DOHH2 (cell line): Measurements from ENCODE around the gene CDK14.

ENCODE experiments used
- H3F3A ChIP-seq: fragments of 200-600 bp; sonication (generic), shearing (Covaris generic); 2 replicates; pipeline ENCODE4 v1.6.0; 2016; ENCODE audit warnings: antibody characterized with exemption, mild to moderate bottlenecking; ENCODE audit not compliant: control insufficient read depth, insufficient read depth
- H3K27ac ChIP-seq: fragments of 200-600 bp; sonication (generic); 2 replicates; pipeline ENCODE4 v1.5.1; 2014; ENCODE audit warnings: low read depth, mild to moderate bottlenecking, low read length, moderate library complexity
- H3K27me3 ChIP-seq: fragments of 200-600 bp; sonication (generic); 2 replicates; pipeline ENCODE4 v1.6.1; 2014; ENCODE audit warnings: mild to moderate bottlenecking, low read length, mixed read lengths; ENCODE audit not compliant: control insufficient read depth
- H3K36me3 ChIP-seq: fragments of 200-600 bp; sonication (generic); 2 replicates; pipeline ENCODE4 v1.6.1; 2014; ENCODE audit warnings: mild to moderate bottlenecking, low read length, moderate library complexity, mixed read lengths; ENCODE audit not compliant: control insufficient read depth
- H3K4me1 ChIP-seq: fragments of 200-600 bp; sonication (generic); 2 replicates; pipeline ENCODE4 v1.6.1; 2014; ENCODE audit warnings: mild to moderate bottlenecking, low read length, mixed read lengths; ENCODE audit not compliant: control insufficient read depth
- H3K4me2 ChIP-seq: fragments of 200-600 bp; sonication (generic); 2 replicates; pipeline ENCODE4 v1.6.0; 2014; ENCODE audit warnings: mild to moderate bottlenecking, low read length, moderate library complexity
- H3K4me3 ChIP-seq: fragments of 200-600 bp; sonication (generic); 2 replicates; pipeline ENCODE4 v1.5.1; 2014; ENCODE audit warnings: mild to moderate bottlenecking, low read length, mixed read lengths
- H3K79me2 ChIP-seq: fragments of 200-600 bp; sonication (generic); 2 replicates; pipeline ENCODE4 v1.6.1; 2014; ENCODE audit warnings: mild to moderate bottlenecking, low read length, mixed read lengths; ENCODE audit not compliant: control insufficient read depth
- H3K9me2 ChIP-seq: fragments of 200-600 bp; sonication (generic); replicated peaks from 2 replicates; pipeline ENCODE4 v1.6.1; 2014; ENCODE audit warnings: mild to moderate bottlenecking, low read length, mixed read lengths; ENCODE audit not compliant: control insufficient read depth
- H3K9me3 ChIP-seq: fragments of 200-600 bp; sonication (generic); 2 replicates; pipeline ENCODE4 v1.6.1; 2014; ENCODE audit warnings: antibody characterized with exemption, low read length, mixed read lengths; ENCODE audit not compliant: control insufficient read depth, insufficient read depth
- H4K20me1 ChIP-seq: fragments of 200-600 bp; sonication (generic); 2 replicates; pipeline ENCODE4 v1.6.0; 2014; ENCODE audit warnings: low read depth, mild to moderate bottlenecking, antibody characterized with exemption, low read length, moderate library complexity; ENCODE audit not compliant: control insufficient read depth, insufficient read depth
- EZH2phosphoT487 ChIP-seq: fragments of 200-600 bp; sonication (generic); IDR thresholded peaks from 2 replicates; pipeline ENCODE4 v1.6.1; 2017; ENCODE audit warnings: borderline replicate concordance, mild to moderate bottlenecking, antibody characterized with exemption, low read length, moderate library complexity, mixed read lengths
- TF ChIP-seq, protein P1 (sequence below): fragments of 200-600 bp; sonication (generic); IDR thresholded peaks from one replicate; pipeline ENCODE4 v1.5.1; 2014; ENCODE audit warnings: antibody characterized with exemption, mild to moderate bottlenecking, low read depth, low read length; ENCODE audit not compliant: poor library complexity, severe bottlenecking

CDK14 gene

GRCh38 chr7:90688810-90689209, 92.7 kb downstream of the CDK14 start:
- no peak overlapping the region for H3K4me2 ChIP-seq
- no peaks in the 10 kb centered on the region for H3K79me2 ChIP-seq
- no peaks in the 10 kb centered on the region for H3K27me3 ChIP-seq
- no peaks in the 10 kb centered on the region for H3K36me3 ChIP-seq
- H3F3A ChIP-seq, result no peaks in the 10 kb centered on the region; the same call in 1 of the 2 replicates
- no peaks in the 10 kb centered on the region for H4K20me1 ChIP-seq
- no peak overlapping the region for H3K27ac ChIP-seq
- H3K9me3 ChIP-seq, result no peaks in the 10 kb centered on the region
- H3K4me1 ChIP-seq, result peaks cover 22% of the 10 kb centered on the region
- no peak overlapping the region for H3K4me3 ChIP-seq
- H3K9me2 ChIP-seq, result no peaks in the 10 kb centered on the region
- TF ChIP-seq, protein P1, sequence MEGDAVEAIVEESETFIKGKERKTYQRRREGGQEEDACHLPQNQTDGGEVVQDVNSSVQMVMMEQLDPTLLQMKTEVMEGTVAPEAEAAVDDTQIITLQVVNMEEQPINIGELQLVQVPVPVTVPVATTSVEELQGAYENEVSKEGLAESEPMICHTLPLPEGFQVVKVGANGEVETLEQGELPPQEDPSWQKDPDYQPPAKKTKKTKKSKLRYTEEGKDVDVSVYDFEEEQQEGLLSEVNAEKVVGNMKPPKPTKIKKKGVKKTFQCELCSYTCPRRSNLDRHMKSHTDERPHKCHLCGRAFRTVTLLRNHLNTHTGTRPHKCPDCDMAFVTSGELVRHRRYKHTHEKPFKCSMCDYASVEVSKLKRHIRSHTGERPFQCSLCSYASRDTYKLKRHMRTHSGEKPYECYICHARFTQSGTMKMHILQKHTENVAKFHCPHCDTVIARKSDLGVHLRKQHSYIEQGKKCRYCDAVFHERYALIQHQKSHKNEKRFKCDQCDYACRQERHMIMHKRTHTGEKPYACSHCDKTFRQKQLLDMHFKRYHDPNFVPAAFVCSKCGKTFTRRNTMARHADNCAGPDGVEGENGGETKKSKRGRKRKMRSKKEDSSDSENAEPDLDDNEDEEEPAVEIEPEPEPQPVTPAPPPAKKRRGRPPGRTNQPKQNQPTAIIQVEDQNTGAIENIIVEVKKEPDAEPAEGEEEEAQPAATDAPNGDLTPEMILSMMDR, result no peak
- TF ChIP-seq EZH2phosphoT487, result no peak

GRCh38 chr7:90689260-90689659, 93.1 kb downstream of the CDK14 start:
- Histone ChIP-seq H3F3A (no peaks in the 10 kb centered on the region; the same call in 1 of the 2 replicates), H3K9me3 (no peaks in the 10 kb centered on the region), H3K4me2 (no peak overlapping the region), H3K4me1 (peaks cover 22% of the 10 kb centered on the region), H3K79me2 (no peaks in the 10 kb centered on the region), H3K27me3 (no peaks in the 10 kb centered on the region), H3K4me3 (no peak overlapping the region), H4K20me1 (no peaks in the 10 kb centered on the region), H3K36me3 (no peaks in the 10 kb centered on the region), H3K9me2 (no peaks in the 10 kb centered on the region), H3K27ac (no peak overlapping the region)
- TF ChIP-seq EZH2phosphoT487, result no peak
- TF ChIP-seq, protein P1, result no peak

DNA sequence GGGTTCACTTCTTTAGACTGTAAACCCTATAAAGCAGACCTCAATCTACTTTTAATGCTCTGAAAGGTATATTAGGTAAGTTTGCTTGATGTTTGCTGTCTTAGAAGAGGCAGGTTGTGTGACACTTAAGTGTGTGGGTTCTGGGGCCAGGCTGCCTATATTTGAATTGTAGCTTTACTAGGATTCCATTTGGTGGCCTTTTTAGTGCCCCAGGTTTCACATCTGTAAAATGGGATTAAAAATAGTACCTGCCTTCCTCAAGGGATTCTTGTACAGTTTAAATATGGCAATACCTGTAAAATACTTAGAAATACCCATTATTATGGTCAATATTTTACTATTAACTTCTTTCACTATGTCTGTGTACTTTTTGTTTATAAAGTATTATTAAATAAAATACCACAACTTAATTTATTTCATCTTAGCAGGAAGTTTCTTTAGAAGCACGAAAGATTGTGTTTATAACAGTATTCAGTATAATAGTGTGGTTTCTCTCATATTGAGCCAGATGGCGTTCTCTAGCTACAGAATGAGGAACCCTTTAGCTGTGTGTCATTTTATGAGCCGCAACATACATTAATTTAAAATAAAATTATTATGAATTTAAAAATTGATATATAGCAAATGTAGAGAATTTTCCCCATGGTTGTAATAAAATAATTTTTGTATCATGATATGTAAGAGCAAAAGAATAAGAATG, 94.2 kb downstream of the CDK14 start:
- Histone ChIP-seq H4K20me1 (no peaks in the 10 kb centered on the region), H3K4me3 (peak overlapping the region; percentile 25), H3K27ac (no peak overlapping the region), H3F3A (no peaks in the 10 kb centered on the region; the same call in 1 of the 2 replicates), H3K4me1 (peaks cover 22% of the 10 kb centered on the region), H3K79me2 (no peaks in the 10 kb centered on the region), H3K9me2 (no peaks in the 10 kb centered on the region), H3K27me3 (no peaks in the 10 kb centered on the region), H3K9me3 (no peaks in the 10 kb centered on the region), H3K4me2 (peak overlapping the region; percentile 57), H3K36me3 (no peaks in the 10 kb centered on the region)
- no peak for TF ChIP-seq EZH2phosphoT487
- TF ChIP-seq, protein P1, result peak; percentile 42
